ENCODE results near the gene CEACAM3.

GRCh38 chr19:41837981-41838708, 41.8 kb downstream of the CEACAM3 start:
- TF ChIP-seq CTCF (IDR thresholded peaks at IDR 0.05) (no peak), POLR2AphosphoS5 (IDR thresholded peaks at IDR 0.05) (no peak), POLR2A (IDR thresholded peaks at IDR 0.05) (no peak)

Measured in transverse colon (tissue), 4 donors.